OCI-LY3 (cell line): ENCODE data around the gene KCNF1.

ENCODE experiments used
- H2AFZ ChIP-seq: fragments of 200-600, 300-600 bp; shearing (Covaris generic); 2 replicates; pipeline ENCODE4 v1.6.0; 2014; ENCODE audit warnings: antibody characterized with exemption, low read depth, low read length
- H3K27ac ChIP-seq: fragments of 200-600, 300-600 bp; sonication (generic); 2 replicates; pipeline ENCODE4 v1.5.1; 2014; ENCODE audit warnings: mild to moderate bottlenecking, low read length, moderate library complexity, mixed read lengths
- H3K27me3 ChIP-seq: fragments of 200-600, 300-600 bp; sonication (generic); 2 replicates; pipeline ENCODE4 v1.6.1; 2014; ENCODE audit warnings: low read depth, low read length, mixed read lengths
- H3K36me3 ChIP-seq: fragments of 200-600, 300-600 bp; sonication (generic); replicated peaks from 2 replicates; pipeline ENCODE3; 2014; ENCODE audit warnings: low read depth, low read length, mixed read lengths
- H3K4me1 ChIP-seq: fragments of 300-600, 200-600 bp; sonication (generic); 2 replicates; pipeline ENCODE4 v1.6.1; 2014; ENCODE audit warnings: low read length, mixed read lengths
- H3K4me2 ChIP-seq: fragments of 200-600, 300-600 bp; sonication (generic); 2 replicates; pipeline ENCODE4 v1.6.1; 2014; ENCODE audit warnings: low read length, mixed read lengths
- H3K4me3 ChIP-seq: fragments of 300-600, 200-600 bp; sonication (generic); 2 replicates; pipeline ENCODE4 v1.5.1; 2014; ENCODE audit warnings: antibody characterized with exemption, mild to moderate bottlenecking, low read length, moderate library complexity
- H3K79me2 ChIP-seq: fragments of 300-600, 200-600 bp; shearing (Covaris generic); 2 replicates; pipeline ENCODE4 v1.6.1; 2014; ENCODE audit warnings: mild to moderate bottlenecking, low read length, mixed read lengths
- H3K9ac ChIP-seq: fragments of 300-600, 200-600 bp; shearing (Covaris generic); 2 replicates; pipeline ENCODE4 v1.6.0; 2014; ENCODE audit warnings: mild to moderate bottlenecking, low read length, moderate library complexity
- H3K9me3 ChIP-seq: fragments of 200-600, 300-600 bp; shearing (Covaris generic); 2 replicates; pipeline ENCODE4 v1.6.1; 2014; ENCODE audit warnings: low read length, mixed read lengths; ENCODE audit not compliant: insufficient read depth
- H4K20me1 ChIP-seq: fragments of 200-600, 300-600 bp; sonication (generic); 2 replicates; pipeline ENCODE4 v1.6.1; 2016; ENCODE audit warnings: low read length, mixed read lengths; ENCODE audit not compliant: insufficient read depth
- CTCF ChIP-seq: fragments of 200-600, 300-600 bp; sonication (generic); IDR thresholded peaks from 2 replicates; pipeline ENCODE4 v1.5.1; 2014; ENCODE audit warnings: antibody characterized with exemption, low read length, low read depth
- EZH2phosphoT487 ChIP-seq: fragments of 200-600 bp; shearing (Covaris generic); IDR thresholded peaks from 2 replicates; pipeline ENCODE4 v1.6.1; 2018; ENCODE audit warnings: antibody characterized with exemption, mixed run types, low read depth

The KCNF1 gene

GRCh38 chr2:10905006-10905861 lies 6.5 kb upstream of the KCNF1 start:
- no peaks in the 10 kb centered on the region for H3K27me3 ChIP-seq
- no peaks in the 10 kb centered on the region for H3K4me1 ChIP-seq
- no peaks in the 10 kb centered on the region for H3K36me3 ChIP-seq
- H2AFZ ChIP-seq = no peak overlapping the region
- no peak overlapping the region for H3K9ac ChIP-seq
- H3K27ac ChIP-seq = no peak overlapping the region
- no peak overlapping the region for H3K4me3 ChIP-seq
- no peak overlapping the region for H3K4me2 ChIP-seq
- no peaks in the 10 kb centered on the region for H3K9me3 ChIP-seq
- H3K79me2 ChIP-seq = no peaks in the 10 kb centered on the region
- no peak for TF ChIP-seq CTCF
- TF ChIP-seq EZH2phosphoT487 = no peak
- no peaks in the 10 kb centered on the region for H4K20me1 ChIP-seq

GRCh38 chr2:10905862-10906143 lies 5.9 kb upstream of the KCNF1 start:
- Histone ChIP-seq H3K27me3 (no peaks in the 10 kb centered on the region), H3K36me3 (no peaks in the 10 kb centered on the region), H3K4me1 (no peaks in the 10 kb centered on the region), H2AFZ (no peak overlapping the region), H3K9ac (no peak overlapping the region), H3K4me2 (no peak overlapping the region), H3K9me3 (no peaks in the 10 kb centered on the region), H3K4me3 (no peak overlapping the region), H3K27ac (no peak overlapping the region), H3K79me2 (no peaks in the 10 kb centered on the region), H4K20me1 (no peaks in the 10 kb centered on the region)
- no peak for TF ChIP-seq CTCF

GRCh38 chr2:10906926-10907625 lies 4.7 kb upstream of the KCNF1 start:
- no peak overlapping the region for H3K4me3 ChIP-seq
- no peak overlapping the region for H2AFZ ChIP-seq
- H3K4me2 ChIP-seq = no peak overlapping the region
- H3K27ac ChIP-seq = no peak overlapping the region
- TF ChIP-seq EZH2phosphoT487 = no peak
- no peak for TF ChIP-seq CTCF
- no peaks in the 10 kb centered on the region for H4K20me1 ChIP-seq
- H3K9ac ChIP-seq = no peak overlapping the region
- H3K4me1 ChIP-seq = no peaks in the 10 kb centered on the region
- no peaks in the 10 kb centered on the region for H3K36me3 ChIP-seq
- no peaks in the 10 kb centered on the region for H3K9me3 ChIP-seq
- no peaks in the 10 kb centered on the region for H3K27me3 ChIP-seq
- H3K79me2 ChIP-seq = no peaks in the 10 kb centered on the region

- Histone ChIP-seq H3K79me2 (no peaks in the 10 kb centered on the region), H3K4me1 (no peaks in the 10 kb centered on the region), H4K20me1 (no peaks in the 10 kb centered on the region), H3K4me2 (no peak overlapping the region), H3K4me3 (no peak overlapping the region), H3K9me3 (no peaks in the 10 kb centered on the region), H3K9ac (no peak overlapping the region), H3K27ac (no peak overlapping the region), H3K27me3 (no peaks in the 10 kb centered on the region), H3K36me3 (no peaks in the 10 kb centered on the region), H2AFZ (no peak overlapping the region)
- TF ChIP-seq CTCF (no peak), EZH2phosphoT487 (no peak)
Observed at GRCh38 chr2:10908195-10908594, 3.5 kb upstream of the KCNF1 start.
